GM18868 (cell line): Measurements from ENCODE around the gene CDK11B.
"Not testable (repeated sequence)": the region's sequence is repeated elsewhere in the genome, so short reads cannot be mapped to it uniquely, and the experiment has no call there.

Experiments used
- ATAC-seq: cut with Tn5 transposase; IDR thresholded peaks from one replicate; pipeline ENCODE4 v1.9.1; 2021; ENCODE audit warnings: mild to moderate bottlenecking, moderate library complexity; ENCODE audit not compliant: unreplicated experiment

Gene CDK11B

DNA sequence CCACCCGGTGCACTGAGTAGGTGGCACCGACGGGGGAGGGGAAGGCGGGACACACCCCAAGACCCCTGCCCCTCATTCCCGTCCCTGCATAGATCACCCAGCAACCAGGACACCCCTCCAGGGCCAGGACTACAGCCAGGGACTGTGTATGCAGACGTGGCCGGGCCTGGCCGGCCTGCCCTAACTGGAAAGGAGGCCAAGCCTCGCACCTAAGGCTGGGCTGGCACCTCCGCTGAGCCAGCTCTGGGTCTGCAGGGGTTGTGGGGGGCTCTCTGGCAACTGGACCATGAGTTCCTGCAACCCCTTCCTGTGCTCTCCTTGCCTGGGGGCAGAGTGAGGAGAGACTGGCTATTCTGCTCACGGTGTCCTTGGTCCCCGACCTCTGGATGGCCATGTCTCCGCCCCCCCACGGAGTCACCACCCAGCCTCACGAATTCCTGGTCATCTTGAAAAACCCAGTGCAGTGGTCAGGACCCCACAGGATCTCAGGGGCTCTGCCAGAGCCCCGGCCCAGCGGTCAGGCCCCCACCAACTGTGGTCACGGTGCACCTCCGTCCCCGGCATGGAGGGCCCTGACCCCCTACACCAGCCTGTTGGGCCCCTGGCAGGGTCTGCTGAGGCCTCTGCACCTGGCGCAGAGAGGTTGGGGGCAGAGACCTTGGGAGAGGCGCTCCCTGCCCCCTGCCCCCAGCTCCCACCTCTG lies 57.8 kb downstream of the CDK11B start:
- no peak for ATAC-seq

DNA sequence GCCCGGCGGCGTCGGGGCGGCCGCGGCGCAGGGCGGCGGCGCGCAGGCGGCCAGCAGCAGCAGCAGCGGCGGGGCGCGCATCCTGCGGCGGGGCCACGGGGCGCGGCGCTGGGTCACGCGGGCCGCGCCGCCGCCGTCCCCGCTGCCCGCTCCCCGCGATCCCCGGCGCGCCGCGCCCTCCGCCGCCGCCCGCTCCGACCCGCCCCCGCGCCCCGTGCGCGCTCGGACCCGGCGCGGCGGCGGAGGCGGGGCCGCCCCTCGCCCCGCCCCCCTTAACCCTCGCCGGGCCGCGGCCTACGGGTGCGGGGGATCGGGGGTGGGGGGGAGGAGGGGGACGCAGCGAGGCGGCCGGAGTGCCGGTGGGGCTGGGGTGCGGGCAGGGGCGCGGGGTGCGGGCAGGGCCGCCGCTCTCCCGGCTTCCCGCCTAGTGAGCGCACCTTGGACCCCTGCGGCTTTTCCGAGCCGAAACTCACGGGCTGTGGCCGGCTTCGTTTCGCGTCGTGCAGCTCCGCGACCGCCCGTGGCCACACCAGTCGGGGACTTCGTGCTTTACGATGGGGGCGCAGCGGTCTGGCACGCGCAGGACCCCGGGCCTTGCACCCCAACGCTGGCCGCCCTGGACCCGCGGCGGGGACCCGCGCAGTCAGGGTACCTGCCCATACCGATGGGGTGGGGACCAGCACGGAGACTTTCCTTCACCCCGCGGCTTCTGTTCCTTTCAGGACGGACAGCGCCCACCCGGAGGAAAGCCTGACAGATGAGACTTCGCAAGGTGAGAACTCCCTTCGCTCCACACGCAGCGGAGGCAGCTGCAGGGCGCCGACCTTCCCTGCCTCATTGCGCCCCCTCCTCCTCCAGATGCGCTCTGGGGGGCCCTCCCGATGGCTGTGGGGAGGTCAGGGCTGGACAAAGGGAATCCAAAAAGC lies 58.6 kb downstream of the CDK11B start, which contains the start of gene FNDC10:
TSS of gene FNDC10 (minus strand) at position 201 of the 926 bp plus-strand sequence. CDS start at position 81, 120 bp downstream.
- ATAC-seq = no peak

DNA sequence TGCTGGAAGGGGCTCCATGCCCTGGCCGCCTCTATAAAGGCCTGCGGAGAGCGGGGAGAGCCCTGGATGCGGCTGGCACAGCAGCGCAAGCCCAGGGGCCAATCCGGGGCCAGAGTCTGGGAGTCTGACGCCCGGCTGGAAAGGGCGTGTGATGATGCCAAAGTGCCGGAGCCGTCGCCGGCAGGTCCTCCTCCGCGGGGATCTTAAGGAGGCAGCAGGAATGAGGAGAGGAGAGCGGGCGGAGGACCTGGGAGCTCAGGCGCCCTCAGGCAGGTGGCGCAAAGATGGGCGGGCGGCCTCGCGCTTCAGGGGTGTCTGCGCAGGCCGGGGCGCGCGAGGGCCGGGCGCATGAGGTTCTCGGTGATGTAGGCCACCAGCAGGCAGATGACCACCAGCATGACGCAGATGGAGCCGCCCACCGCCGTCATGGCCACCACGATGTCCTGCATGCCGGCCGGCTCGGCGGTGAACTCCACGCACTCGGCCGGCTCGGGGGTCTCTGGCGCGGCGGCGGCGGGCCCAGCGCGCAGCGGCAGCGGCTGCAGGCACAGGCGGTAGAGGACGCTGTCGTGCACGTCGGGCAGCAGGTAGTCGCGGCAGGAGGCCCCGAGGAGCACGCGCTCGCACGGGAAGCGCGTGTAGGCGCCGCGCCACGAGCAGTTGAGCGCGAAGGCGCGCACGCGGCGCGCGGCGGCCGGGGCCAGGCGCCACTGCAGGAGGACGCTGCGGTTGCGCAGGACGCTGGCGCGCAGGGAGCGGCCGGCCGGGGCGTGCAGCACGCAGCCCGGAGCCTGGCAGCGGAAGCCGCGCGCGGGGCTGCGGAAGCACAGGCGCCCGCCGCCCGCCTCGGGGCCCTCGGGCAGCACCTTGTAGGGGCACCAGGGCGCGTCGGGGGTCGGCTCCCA lies 59.5 kb downstream of the CDK11B start:
- no peak for ATAC-seq

DNA sequence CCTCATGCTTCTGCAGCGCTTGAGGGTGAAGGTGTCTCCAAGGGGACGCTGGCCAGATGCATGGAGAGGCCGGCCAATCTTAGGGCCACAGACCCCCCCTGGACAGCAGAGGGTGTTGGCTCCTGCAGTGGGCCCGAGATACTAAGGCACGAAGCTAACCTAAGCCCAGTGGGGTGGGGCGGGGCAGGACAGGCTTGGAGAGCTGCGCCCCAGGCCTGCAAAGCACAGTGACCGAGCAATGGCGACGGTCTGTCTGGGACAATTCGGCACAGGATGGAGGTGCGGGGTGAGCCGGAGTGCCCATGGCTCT lies 60.1 kb downstream of the CDK11B start:
- no peak for ATAC-seq

DNA sequence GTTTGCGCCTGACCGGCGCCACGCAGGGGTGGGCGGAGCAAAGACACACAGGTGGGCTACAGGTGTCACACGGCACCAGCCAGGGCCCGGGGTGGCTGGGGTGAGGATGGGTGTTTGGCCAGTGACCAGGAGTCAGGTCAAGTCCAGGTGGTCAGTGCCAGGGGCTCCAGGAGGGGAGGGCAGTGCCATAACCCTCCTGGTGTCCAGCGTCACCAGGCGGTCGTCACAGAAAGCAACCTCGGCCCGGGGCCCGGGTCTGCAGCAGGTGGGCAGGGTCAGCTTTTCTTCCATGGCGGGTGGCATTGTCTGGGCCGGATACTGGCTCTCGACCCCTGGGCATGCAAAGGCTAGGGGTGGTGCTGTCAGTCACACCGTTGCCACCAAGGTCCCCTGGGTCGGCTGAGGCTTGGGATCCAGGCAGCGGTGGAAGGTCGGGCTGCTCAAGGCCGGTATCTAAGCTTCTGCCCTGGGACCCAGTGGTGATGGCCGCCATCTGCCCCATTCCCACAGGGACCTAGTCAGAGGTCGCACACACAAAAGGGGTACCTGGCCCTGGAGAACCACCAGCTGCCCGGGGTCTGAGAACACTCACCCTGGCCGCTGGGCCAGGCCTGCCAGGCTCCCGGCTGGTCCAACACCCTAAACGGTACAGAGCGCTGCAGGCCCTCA lies 60.6 kb downstream of the CDK11B start:
- ATAC-seq = no peak

DNA sequence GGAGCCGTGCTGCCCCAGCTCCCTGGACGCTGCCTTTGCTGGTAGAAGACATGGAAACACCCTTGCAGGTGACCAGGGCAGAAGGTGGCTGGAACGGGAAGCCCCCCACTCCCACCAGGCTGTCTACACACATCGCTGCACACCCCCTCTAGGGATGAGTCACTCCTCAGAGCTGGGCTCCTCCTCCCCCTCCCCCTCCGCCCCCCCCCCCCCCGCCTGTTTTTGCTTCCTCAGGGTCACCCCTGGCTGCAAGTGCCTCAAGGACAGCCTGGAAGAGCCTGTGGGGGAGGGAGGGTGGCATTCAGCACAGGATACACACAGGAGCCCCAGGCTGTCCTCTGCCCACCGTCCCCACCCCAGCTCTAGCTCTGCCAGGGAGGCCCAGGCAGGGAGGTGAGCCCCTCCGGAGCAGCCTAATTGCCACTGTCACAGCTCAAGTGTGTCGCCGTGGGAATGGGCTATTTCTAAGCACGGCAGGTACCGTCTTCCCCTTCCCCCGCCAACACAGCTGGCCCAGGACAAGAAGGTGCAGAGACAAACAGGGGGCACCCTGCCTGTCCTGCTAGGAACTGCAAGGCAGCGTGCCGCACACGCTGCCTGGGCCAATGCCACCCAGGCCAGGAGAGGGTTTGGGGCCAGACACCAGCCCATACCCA lies 61.4 kb downstream of the CDK11B start:
- ATAC-seq = no peak

DNA sequence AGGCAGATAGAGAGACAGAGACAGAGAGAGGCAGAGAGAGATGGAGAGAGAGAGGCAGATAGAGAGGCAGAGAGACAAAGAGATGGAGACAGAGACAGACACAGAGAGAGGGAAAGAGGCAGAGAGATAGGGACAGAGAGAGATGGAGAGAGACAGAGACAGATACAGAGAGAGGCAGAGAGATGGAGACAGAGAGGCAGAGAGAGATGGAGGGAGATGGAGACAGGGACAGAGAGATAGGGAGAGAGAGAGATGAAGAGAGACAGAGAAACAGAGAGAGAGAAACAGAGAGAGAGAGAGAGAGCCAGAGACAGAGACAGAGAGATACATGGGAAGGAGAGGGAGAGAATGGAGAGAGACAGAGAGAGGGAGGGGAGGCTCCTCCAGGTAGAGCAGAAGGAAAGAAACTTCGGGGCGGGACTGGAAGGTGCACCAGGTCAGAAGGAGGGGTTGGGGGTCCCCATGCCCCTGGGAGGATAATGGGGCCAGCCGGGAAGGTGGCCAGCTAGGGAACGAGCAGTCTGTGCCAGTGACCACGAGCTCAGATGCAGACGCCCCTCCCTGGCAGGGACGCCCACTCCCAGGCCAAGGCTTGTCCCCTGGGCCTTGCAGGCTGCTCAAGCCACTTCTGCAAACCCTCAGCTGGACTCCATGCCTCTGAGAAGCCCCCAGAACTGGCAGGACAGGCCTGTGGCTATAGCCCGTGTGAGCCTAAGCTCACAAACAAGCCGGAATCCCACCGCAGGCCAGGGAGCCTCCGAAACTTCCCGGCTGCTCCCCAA lies 62.1 kb downstream of the CDK11B start:
- ATAC-seq = no peak

DNA sequence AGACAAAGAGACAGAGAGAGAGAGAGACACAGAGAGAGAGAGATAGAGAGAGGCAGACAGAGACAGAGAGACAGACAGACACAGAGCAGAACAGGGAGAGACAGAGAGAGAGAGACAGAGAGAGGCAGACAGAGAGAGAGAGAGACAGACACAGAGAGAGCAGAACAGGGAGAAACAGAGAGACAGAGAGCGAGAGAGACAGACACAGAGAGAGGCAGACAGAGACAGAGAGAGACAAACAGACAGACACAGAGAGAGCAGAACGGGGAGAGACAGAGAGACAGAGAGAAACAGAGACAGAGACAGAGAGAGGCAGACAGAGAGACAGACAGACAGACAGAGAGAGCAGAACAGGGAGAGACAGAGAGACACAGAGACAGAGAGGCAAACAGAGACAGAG lies 63.5 kb downstream of the CDK11B start:
- not testable (repeated sequence) for ATAC-seq

DNA sequence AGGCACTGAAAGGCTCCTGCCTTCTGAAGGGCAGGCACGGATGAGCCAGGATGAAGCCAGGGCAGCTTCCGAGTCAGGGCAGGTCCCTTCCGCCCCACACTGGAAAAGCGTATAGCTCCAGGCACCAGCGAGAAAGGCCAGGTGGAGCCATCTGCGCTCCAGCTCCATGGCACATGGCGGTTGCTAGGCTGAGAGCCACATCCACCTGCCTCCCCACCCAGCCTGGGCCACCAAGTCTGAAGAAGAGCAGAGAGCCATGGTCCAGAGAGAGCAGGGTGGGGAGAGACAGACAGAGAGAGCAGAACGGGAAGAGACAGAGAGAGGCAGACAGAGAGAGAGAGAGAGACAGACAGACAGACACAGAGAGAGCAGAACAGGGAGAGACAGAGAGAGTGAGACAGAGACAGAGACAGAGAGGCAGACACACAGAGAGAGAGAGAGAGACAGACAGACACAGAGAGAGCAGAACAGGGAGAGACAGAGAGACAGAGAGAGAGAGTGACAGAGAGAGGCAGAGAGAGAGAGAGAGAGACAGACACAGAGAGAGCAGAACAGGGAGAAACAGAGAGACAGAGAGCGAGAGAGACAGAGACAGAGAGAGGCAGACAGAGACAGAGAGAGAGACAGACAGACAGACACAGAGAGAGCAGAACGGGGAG lies 64.1 kb downstream of the CDK11B start:
- ATAC-seq = no peak

DNA sequence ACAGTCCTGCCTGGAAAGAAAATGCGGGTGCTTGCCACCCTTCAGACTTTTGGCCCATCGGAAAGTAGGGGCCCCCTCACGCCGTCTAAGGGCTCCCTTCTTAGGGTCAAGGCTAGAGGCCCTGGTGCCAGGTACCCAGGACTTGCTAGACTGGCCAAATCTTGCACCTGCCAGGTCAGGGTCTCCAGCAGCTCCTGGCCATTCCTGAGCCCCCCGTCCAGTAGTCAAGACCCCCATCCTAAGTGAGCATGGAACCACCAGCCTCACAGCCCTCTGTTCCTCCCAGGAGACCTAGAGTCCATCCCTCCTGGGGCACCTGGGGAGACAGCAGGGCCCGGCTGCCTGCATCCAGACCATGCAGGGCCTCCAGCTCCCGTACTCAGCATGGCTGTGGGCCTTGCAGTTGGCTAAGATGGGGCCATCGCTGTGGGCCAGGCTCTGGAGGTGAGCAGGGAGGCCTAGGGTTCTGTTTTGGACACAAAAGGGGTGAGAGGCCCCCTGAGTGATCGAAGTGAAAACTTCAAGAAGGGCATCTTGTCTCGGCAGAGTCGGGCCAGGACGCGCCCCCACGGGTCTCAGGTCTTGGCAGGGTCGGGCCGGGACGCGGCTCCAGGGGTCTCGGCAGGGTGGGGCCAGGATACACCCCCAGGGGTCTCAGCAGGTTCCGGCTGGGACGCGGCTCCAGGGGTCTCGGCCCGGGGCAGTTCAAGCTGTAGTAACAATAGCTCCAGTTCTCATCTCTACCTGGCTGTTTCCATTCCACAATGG lies 64.8 kb downstream of the CDK11B start:
- no peak for ATAC-seq

DNA sequence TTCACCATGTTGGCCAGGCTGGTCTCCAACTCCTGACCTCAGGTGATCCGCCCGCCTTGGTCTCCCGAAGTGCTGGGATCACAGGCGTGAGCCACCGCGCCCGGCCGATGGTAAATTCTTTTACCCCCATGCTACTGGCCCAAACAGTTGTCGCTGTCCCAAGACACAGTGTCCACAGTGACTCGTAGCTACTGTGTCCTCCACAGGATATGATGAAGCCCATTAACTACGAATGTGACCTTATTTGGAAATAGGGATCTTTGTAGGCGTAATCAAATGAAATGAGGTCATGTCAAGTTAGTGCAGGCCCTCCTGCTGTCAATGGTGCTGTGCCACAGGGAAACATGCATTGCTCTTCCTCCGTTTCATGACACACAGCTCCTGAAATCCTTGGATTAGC lies 67.4 kb downstream of the CDK11B start:
- no peak for ATAC-seq
